Transverse colon (tissue), 4 donors: Measurements from ENCODE around the gene AKAP7. TPM values are rescaled to one million over a fixed set of nuclear protein-coding genes. Genes with fewer than 3 reads are reported as not detected.

Source experiments
- DNase-seq: peaks from one replicate; pipeline ENCODE4 v3.0.0-alpha.2; 2019
- H3K27ac ChIP-seq, 4 donors: fragments of 200-600 bp; sonication (generic); 2 replicates each; pipeline ENCODE4 v1.5.1; 2016 to 2018; ENCODE audit warnings: inconsistent platforms in 4 of 4
- H3K27me3 ChIP-seq: fragments of 200-600 bp; sonication (generic); 2 replicates; pipeline ENCODE4 v1.5.1; 2017; ENCODE audit warnings: inconsistent platforms
- H3K36me3 ChIP-seq, 4 donors: fragments of 200-600 bp; sonication (generic); 2 replicates each; pipeline ENCODE4 v1.5.1; 2017 to 2019; ENCODE audit warnings: inconsistent platforms in 4 of 4
- H3K4me1 ChIP-seq, 4 donors: fragments of 200-600 bp; sonication (generic); 2 replicates each; pipeline ENCODE4 v1.5.1; 2017 to 2020; ENCODE audit warnings: inconsistent platforms in 4 of 4
- H3K4me3 ChIP-seq, 4 donors: fragments of 200-600 bp; sonication (generic); 1 replicate in 1 of 4; 2 replicates in 3 of 4; pipeline versions ENCODE4 v1.5.1 to v1.6.1; 2017 to 2019; ENCODE audit warnings: inconsistent platforms in 4 of 4
- H3K9me3 ChIP-seq, 2 donors: fragments of 200-600 bp; sonication (generic); 2 replicates each; pipeline ENCODE4 v1.5.1; 2017 to 2019; ENCODE audit warnings: inconsistent platforms in 2 of 2
- CTCF ChIP-seq, 5 experiments: fragments of 200-600 bp in 3 of 5; fragments of 450-650 bp in 2 of 5; sonication (generic) in 3 of 5; IDR thresholded peaks; 1 replicate in 2 of 5; 2 replicates in 3 of 5; pipeline ENCODE4 v1.5.1; 2016 to 2017; ENCODE audit warnings: antibody characterized with exemption in 5 of 5, inconsistent platforms in 3 of 5, mild to moderate bottlenecking in 2 of 5, moderate library complexity in 1 of 5
- EP300 ChIP-seq: sonication (generic); formaldehyde crosslinking; IDR thresholded peaks from one replicate; pipeline ENCODE4 v1.6.1; 2017; ENCODE audit warnings: antibody characterized with exemption, low read depth
- POLR2A ChIP-seq: fragments of 450-650 bp; IDR thresholded peaks from one replicate; pipeline ENCODE4 v1.6.1; 2016; ENCODE audit warnings: antibody characterized with exemption, mild to moderate bottlenecking, moderate library complexity
- POLR2AphosphoS5 ChIP-seq, 3 donors: sonication (generic); formaldehyde crosslinking; IDR thresholded peaks; one replicate each; pipeline ENCODE4 v1.6.1; 2016; ENCODE audit warnings: antibody characterized with exemption in 3 of 3
- WGBS, 2 donors: methylation state at CpG; one replicate each; pipeline ENCODE4 v1.1.5; 2018; ENCODE audit warnings: low coverage in 1 of 2; 5-methylcytosine and 5-hydroxymethylcytosine counted together
- in situ Hi-C, 4 donors: fragments of 200-750 bp; cut with MboI; loops; one replicate each; pipeline versions ENCODE4 v1.15.0 to v1.15.1; 2017; ENCODE audit warnings: low sequenced_read_pairs in 3 of 4, low pct_ligation_motif_present in 1 of 4, low pct_unique_long_range_greater_than_20kb in 1 of 4
- intact Hi-C: fragments of 100-400 bp; cut with DNase I; formaldehyde crosslinking; loops from one replicate; pipeline ENCODE4 v1.15.1; 2023; ENCODE audit warnings: low total_unique reads
- total RNA-seq, 4 donors: library from RNA; depleted of rRNA; stranded (reverse); fragments of >200 nt; gene quantifications; one replicate each; pipeline ENCODE4 v1.1.0, GENCODE V29; 2016

AKAP7 gene
- total RNA-seq, 4 donors from 2014 or later: 4.9 to 19.1 (median 12.0) TPM

DNA sequence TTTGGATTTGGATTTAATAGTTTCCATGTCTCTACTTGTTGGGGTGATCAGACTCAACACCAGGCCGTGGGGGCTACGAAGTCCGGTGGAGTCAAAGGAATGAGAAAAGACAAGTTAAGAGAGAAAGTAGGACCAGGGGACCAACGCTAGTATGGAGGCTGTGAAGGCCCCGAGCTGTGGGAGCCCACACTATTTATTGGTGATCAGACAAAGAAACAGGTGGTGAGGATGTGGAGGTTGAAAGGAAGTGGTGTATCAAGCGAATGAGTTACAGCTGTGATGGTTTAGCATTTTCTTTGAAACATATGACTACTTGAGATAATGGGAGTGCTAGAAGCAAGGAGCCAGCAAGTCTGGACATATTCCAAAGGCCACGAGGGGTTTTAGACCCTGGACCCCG is 62.4 kb downstream of the AKAP7 start:
- Histone ChIP-seq H3K27me3 (no peaks in the 10 kb centered on the region), H3K27ac (no peak overlapping the region), H3K36me3 (no peaks in the 10 kb centered on the region), H3K4me3 (no peak overlapping the region), H3K4me1 (no peaks in the 10 kb centered on the region), H3K9me3 (peaks cover 3 to 6% of the 10 kb centered on the region in 2 donors)
- no peak for TF ChIP-seq POLR2A
- TF ChIP-seq CTCF (IDR thresholded peaks at IDR 0.05): no peak
- TF ChIP-seq POLR2AphosphoS5 (IDR thresholded peaks at IDR 0.05): no peak
- no peak for TF ChIP-seq EP300
- intact Hi-C loops: no loop called here
- 73 to 77% methylated on average over 5 to 8 of the region's 8 CpGs for WGBS, 2 donors
- in situ Hi-C loops: loop anchor here in 1 of 4 donors (25.0 kb wide), 1 partner anchor 340 kb away; no protein-coding TSS in a partner anchor
- DNase-seq: no peak

GRCh38 chr6:131199568-131200272 is 64.5 kb downstream of the AKAP7 start:
- peak overlapping the region in 3 of 4 donors; percentile 23 to 53 (median 31) for H3K27ac ChIP-seq

GRCh38 chr6:131205481-131206244 is 70.4 kb downstream of the AKAP7 start:
- in situ Hi-C loops (no loop called here), intact Hi-C loops (no loop called here)
- no peaks in the 10 kb centered on the region for H3K4me1 ChIP-seq
- DNase-seq: no peak
- H3K9me3 ChIP-seq: no peaks in the 10 kb centered on the region
- H3K36me3 ChIP-seq: no peaks in the 10 kb centered on the region
- TF ChIP-seq EP300 (no peak), POLR2AphosphoS5 (IDR thresholded peaks at IDR 0.05) (no peak), POLR2A (no peak), CTCF (IDR thresholded peaks at IDR 0.05) (no peak)
- WGBS, 2 donors: 92 to 99% methylated on average over 3 of the region's 3 CpGs
- H3K27me3 ChIP-seq: no peaks in the 10 kb centered on the region
- no peak overlapping the region for H3K4me3 ChIP-seq
- H3K27ac ChIP-seq: no peak overlapping the region

More at GRCh38 chr6:131199568-131200272, 64.5 kb downstream of the AKAP7 start:
- Histone ChIP-seq H3K4me1 (no peaks in the 10 kb centered on the region), H3K4me3 (no peak overlapping the region), H3K36me3 (no peaks in the 10 kb centered on the region), H3K27me3 (no peaks in the 10 kb centered on the region), H3K9me3 (no peaks in the 10 kb centered on the region)
- in situ Hi-C loops (loop anchor here in 1 of 4 donors (25.0 kb wide), 1 partner anchor 338 kb away; no protein-coding TSS in a partner anchor), intact Hi-C loops (no loop called here)
- TF ChIP-seq POLR2A (peak; percentile 11), CTCF (IDR thresholded peaks at IDR 0.05) (peak in 4 of 5 experiments; percentile 33 to 76 (median 60)), EP300 (no peak), POLR2AphosphoS5 (IDR thresholded peaks at IDR 0.05) (no peak)
- peak; percentile 43 for DNase-seq
- 33 to 61% methylated on average over 5 to 10 of the region's 10 CpGs for WGBS, 2 donors

- in situ Hi-C loops: no loop called here
- H3K27me3 ChIP-seq: no peaks in the 10 kb centered on the region
- no peaks in the 10 kb centered on the region for H3K9me3 ChIP-seq
- TF ChIP-seq POLR2AphosphoS5 (IDR thresholded peaks at IDR 0.05) (no peak), CTCF (IDR thresholded peaks at IDR 0.05) (no peak), POLR2A (no peak), EP300 (no peak)
- H3K27ac ChIP-seq: no peak overlapping the region
- no peaks in the 10 kb centered on the region for H3K36me3 ChIP-seq
- no peak for DNase-seq
- intact Hi-C loops: no loop called here
- no peaks in the 10 kb centered on the region for H3K4me1 ChIP-seq
- no peak overlapping the region for H3K4me3 ChIP-seq
- WGBS, 2 donors: 43 to 45% methylated on average over 2 of the region's 2 CpGs
Measured at GRCh38 chr6:131206463-131207251, 71.4 kb downstream of the AKAP7 start.
